AG09319 (cell line): ENCODE results near the gene CIAO2A.

Experiments used
- DNase-seq: peaks from one replicate; pipeline ENCODE4 v3.0.0-alpha.2; 2010; ENCODE audit warnings: low read depth; ENCODE audit errors: extremely low read depth
- TF ChIP-seq, protein P1 (sequence below): IDR thresholded peaks from 2 replicates; pipeline ENCODE4 v1.5.1; 2011; ENCODE audit warnings: low read depth, mild to moderate bottlenecking, inconsistent platforms, low read length, moderate library complexity

The CIAO2A gene

DNA sequence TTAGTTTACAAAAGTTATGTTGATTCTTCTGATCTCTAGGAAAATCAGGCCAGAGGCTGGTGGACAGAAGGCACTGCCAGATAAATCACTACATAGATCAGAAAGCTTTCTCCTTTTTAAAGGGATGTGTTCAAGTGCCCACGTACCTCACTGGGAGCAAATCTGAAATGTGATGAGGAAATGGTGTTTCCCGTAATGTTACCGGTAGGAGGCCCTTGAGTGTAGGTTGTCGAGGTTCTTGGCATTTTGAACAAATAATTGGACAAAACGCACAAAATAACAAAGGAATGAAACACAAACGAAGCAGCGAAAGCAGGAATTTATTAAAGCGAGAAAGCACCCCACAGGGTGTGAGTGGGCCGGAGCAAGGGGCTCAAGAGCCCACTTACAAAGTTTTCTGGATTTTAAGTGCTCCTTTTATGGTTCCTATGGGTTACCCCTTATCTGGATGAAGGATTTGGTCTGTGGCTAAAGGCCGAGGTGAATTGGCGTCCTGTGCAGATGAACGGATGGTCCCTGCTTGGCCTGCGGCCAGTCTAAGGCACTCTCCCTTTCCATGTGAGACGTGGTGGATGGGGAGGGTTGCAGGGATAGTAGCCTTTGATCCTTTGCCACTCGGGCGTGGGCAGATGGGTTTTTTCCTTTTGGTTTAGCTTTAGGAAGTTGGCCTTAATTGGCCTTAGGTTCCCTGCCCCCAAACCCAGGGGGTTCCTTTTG, 3.2 kb upstream of the CIAO2A start:
- TF ChIP-seq, protein P1, sequence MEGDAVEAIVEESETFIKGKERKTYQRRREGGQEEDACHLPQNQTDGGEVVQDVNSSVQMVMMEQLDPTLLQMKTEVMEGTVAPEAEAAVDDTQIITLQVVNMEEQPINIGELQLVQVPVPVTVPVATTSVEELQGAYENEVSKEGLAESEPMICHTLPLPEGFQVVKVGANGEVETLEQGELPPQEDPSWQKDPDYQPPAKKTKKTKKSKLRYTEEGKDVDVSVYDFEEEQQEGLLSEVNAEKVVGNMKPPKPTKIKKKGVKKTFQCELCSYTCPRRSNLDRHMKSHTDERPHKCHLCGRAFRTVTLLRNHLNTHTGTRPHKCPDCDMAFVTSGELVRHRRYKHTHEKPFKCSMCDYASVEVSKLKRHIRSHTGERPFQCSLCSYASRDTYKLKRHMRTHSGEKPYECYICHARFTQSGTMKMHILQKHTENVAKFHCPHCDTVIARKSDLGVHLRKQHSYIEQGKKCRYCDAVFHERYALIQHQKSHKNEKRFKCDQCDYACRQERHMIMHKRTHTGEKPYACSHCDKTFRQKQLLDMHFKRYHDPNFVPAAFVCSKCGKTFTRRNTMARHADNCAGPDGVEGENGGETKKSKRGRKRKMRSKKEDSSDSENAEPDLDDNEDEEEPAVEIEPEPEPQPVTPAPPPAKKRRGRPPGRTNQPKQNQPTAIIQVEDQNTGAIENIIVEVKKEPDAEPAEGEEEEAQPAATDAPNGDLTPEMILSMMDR, result no peak; the same call in 1 of the 2 replicates
- no peak for DNase-seq

DNA sequence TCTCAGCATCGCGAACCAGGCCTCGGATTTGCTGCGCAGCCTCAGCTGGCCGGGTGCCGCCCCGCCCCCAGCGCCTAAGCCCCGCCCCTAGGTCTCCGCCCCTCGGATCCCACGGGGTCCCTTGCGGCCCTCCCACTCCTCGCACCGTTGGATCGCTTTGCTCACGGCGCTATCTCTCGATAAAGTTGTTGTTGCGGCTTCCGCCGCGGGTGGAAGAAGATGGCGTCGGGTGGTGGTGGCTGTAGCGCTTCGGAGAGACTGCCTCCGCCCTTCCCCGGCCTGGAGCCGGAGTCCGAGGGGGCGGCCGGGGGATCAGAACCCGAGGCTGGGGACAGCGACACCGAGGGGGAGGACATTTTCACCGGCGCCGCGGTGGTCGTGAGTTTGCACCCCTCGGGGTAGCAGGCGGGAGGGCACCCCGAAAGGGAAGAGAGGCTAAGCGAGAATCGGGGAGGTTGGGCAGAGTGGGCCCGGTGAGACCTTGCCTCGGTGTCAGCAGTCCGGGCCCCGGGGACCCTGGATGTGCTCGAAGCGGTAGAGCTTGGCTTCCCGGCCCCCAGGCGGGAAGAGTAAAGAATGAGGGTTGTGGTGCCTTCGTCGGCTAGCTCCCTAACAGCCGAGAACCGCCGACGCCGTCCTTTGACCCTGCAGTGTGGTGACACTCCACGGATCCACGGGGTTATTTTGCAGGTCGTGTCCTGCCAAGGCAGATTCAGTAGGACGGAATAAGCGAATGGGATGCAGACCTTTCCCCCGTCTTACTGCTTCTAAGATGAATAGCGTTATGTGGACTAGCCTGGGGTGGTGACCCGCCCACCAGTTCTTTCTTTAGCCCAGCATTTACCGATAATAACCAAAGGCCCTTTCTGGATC, 2.4 kb upstream of the CIAO2A start, which contains the start of gene SNX1:
TSS of gene SNX1 (plus strand) at position 188 of the 873 bp plus-strand sequence. CDS start at position 220, 32 bp downstream.
- TF ChIP-seq, protein P1, result no peak

DNA sequence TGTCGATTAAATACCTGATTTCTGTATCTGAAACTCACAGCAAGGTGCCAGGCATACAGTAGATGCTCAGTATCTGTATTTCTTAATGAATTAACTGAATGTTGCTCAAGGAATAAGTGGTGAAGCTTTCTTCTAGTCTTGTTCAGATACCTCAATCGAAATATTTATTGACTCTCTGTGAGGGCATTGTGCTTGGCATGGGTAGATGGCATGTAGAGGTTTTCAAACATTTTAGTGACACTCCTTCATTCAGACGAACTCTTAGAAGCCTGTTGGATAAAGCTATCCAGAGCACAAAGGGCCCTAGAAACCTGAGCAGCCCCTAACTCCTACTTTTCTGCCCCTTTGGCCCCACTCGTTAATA, 1.8 kb upstream of the CIAO2A start:
- no peak for DNase-seq
- TF ChIP-seq, protein P1, result no peak

More for the DNA sequence above, 2.4 kb upstream of the CIAO2A start, which contains the start of gene SNX1:
- DNase-seq, result peak; percentile 86

DNA sequence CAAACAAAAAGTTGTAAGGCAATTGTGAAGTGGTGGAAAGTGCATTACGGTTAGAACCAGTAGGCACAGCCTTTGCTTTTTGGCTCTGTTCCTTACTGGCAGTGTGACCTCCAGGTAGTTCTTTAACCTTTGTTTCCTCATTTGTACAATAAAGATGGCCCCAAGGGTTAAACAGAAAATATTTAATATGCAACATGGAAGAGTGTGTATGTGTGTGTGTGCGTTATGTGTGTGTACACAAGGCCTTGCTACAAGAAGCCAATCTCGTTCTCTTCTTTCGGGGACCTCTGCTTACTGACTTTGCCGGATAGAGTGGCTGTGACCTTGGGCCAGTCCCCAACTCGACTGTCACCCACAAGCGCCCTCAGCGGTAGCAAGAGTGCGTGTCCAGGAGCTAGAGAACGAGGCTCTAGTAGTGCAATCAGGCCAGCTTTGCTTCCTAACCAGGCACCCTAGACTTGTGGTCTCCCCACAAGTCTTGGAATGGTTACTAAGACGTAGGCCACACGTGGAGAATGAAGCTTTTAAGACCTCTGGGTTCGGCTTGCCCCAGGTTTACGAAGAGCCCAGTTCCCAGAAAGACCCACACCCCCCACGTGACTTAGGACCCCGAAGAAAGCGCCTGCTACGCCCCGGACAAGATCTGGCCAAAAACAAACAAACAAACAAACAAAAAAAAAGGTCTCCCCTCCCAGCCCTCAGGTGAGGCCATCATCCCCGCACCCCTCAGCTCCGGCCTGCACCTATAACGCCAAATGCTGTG, 593 bp downstream of the CIAO2A start:
- DNase-seq, result no peak
- TF ChIP-seq, protein P1, result no peak

- TF ChIP-seq, protein P1, result no peak
- no peak for DNase-seq
These were observed 1.4 kb downstream of the CIAO2A start for GRCh38 chr15:64092075-64092820.

GRCh38 chr15:64090527-64090926, 3.1 kb downstream of the CIAO2A start:
- no peak for DNase-seq

More at GRCh38 chr15:64090527-64090926, 3.1 kb downstream of the CIAO2A start:
- TF ChIP-seq, protein P1, result no peak
